ENCODE data around the gene BCAS3.

The BCAS3 gene

GRCh38 chr17:60656499-60656898 lies 21.2 kb upstream of the BCAS3 start:
- no peaks in the 10 kb centered on the region for H4K20me1 ChIP-seq (ENCODE audit: control insufficient read depth, insufficient read depth, low read depth, low read length)
- H3K9me3 ChIP-seq (ENCODE audit: control insufficient read depth, insufficient read depth, low read length), result no peaks in the 10 kb centered on the region
- H3K4me3 ChIP-seq (ENCODE audit: low read length), result no peak overlapping the region
- peaks cover 16% of the 10 kb centered on the region for H3K36me3 ChIP-seq (ENCODE audit: control insufficient read depth, low read length)
- no peaks in the 10 kb centered on the region for H3K9me2 ChIP-seq (replicated peaks; ENCODE audit: control insufficient read depth, low read length)
- H3K27me3 ChIP-seq (ENCODE audit: control insufficient read depth, low read length), result no peaks in the 10 kb centered on the region
- no peak overlapping the region for H3K27ac ChIP-seq (ENCODE audit: low read depth, low read length)
- H3K79me2 ChIP-seq (ENCODE audit: control insufficient read depth, low read length), result peaks cover 39% of the 10 kb centered on the region
- TF ChIP-seq EZH2phosphoT487 (IDR thresholded peaks at IDR 0.05; ENCODE audit: borderline replicate concordance, low read length) (no peak), CTCF (IDR thresholded peaks at IDR 0.05; ENCODE audit: low read depth, low read length, poor library complexity, severe bottlenecking) (no peak)
- H3F3A ChIP-seq (ENCODE audit: control insufficient read depth, insufficient read depth), result 0 out of 2 replicates have a peak, but pooled peaks cover 7% of the 10 kb centered on the region
- H3K4me1 ChIP-seq (ENCODE audit: control insufficient read depth, low read length), result peaks cover 19% of the 10 kb centered on the region
- H3K4me2 ChIP-seq (ENCODE audit: low read length), result no peak overlapping the region

- Histone ChIP-seq H3K9me2 (replicated peaks; ENCODE audit: control insufficient read depth, low read length) (no peaks in the 10 kb centered on the region), H3K79me2 (ENCODE audit: control insufficient read depth, low read length) (peaks cover 13% of the 10 kb centered on the region), H3K36me3 (ENCODE audit: control insufficient read depth, low read length) (peaks cover 26% of the 10 kb centered on the region), H3K27me3 (ENCODE audit: control insufficient read depth, low read length) (no peaks in the 10 kb centered on the region), H3K4me3 (ENCODE audit: low read length) (no peak overlapping the region), H3F3A (ENCODE audit: control insufficient read depth, insufficient read depth) (no peaks in the 10 kb centered on the region), H3K27ac (ENCODE audit: low read depth, low read length) (no peak overlapping the region), H4K20me1 (ENCODE audit: control insufficient read depth, insufficient read depth, low read depth, low read length) (no peaks in the 10 kb centered on the region), H3K4me1 (ENCODE audit: control insufficient read depth, low read length) (no peaks in the 10 kb centered on the region), H3K4me2 (ENCODE audit: low read length) (no peak overlapping the region), H3K9me3 (ENCODE audit: control insufficient read depth, insufficient read depth, low read length) (no peaks in the 10 kb centered on the region)
- no peak for TF ChIP-seq CTCF (IDR thresholded peaks at IDR 0.05; ENCODE audit: low read depth, low read length, poor library complexity, severe bottlenecking)
Observed at GRCh38 chr17:60659156-60659555, 18.5 kb upstream of the BCAS3 start.

- TF ChIP-seq CTCF (IDR thresholded peaks at IDR 0.05; ENCODE audit: low read depth, low read length, poor library complexity, severe bottlenecking) (no peak), EZH2phosphoT487 (IDR thresholded peaks at IDR 0.05; ENCODE audit: borderline replicate concordance, low read length) (no peak)
- H3K4me1 ChIP-seq (ENCODE audit: control insufficient read depth, low read length), result no peaks in the 10 kb centered on the region
- H3K79me2 ChIP-seq (ENCODE audit: control insufficient read depth, low read length), result 0 out of 2 replicates have a peak, but pooled peaks cover 1% of the 10 kb centered on the region
- peaks cover 25% of the 10 kb centered on the region for H3K36me3 ChIP-seq (ENCODE audit: control insufficient read depth, low read length)
- no peaks in the 10 kb centered on the region for H3K27me3 ChIP-seq (ENCODE audit: control insufficient read depth, low read length)
- no peak overlapping the region for H3K4me2 ChIP-seq (ENCODE audit: low read length)
- no peak overlapping the region for H3K4me3 ChIP-seq (ENCODE audit: low read length)
- no peaks in the 10 kb centered on the region for H3K9me3 ChIP-seq (ENCODE audit: control insufficient read depth, insufficient read depth, low read length)
- H3K9me2 ChIP-seq (replicated peaks; ENCODE audit: control insufficient read depth, low read length), result no peaks in the 10 kb centered on the region
- H4K20me1 ChIP-seq (ENCODE audit: control insufficient read depth, insufficient read depth, low read depth, low read length), result no peaks in the 10 kb centered on the region
- H3K27ac ChIP-seq (ENCODE audit: low read depth, low read length), result no peak overlapping the region
- no peaks in the 10 kb centered on the region for H3F3A ChIP-seq (ENCODE audit: control insufficient read depth, insufficient read depth)
Observed at GRCh38 chr17:60661489-60661888, 16.2 kb upstream of the BCAS3 start.

GRCh38 chr17:60664022-60664421 lies 13.6 kb upstream of the BCAS3 start:
- Histone ChIP-seq H3K36me3 (ENCODE audit: control insufficient read depth, low read length) (peaks cover 13% of the 10 kb centered on the region), H3K4me1 (ENCODE audit: control insufficient read depth, low read length) (no peaks in the 10 kb centered on the region), H3K9me3 (ENCODE audit: control insufficient read depth, insufficient read depth, low read length) (no peaks in the 10 kb centered on the region)

More at GRCh38 chr17:60664022-60664421, 13.6 kb upstream of the BCAS3 start:
- TF ChIP-seq CTCF (IDR thresholded peaks at IDR 0.05; ENCODE audit: low read depth, low read length, poor library complexity, severe bottlenecking), result no peak
- TF ChIP-seq EZH2phosphoT487 (IDR thresholded peaks at IDR 0.05; ENCODE audit: borderline replicate concordance, low read length), result no peak
- no peaks in the 10 kb centered on the region for H3K79me2 ChIP-seq (ENCODE audit: control insufficient read depth, low read length)
- H3K4me2 ChIP-seq (ENCODE audit: low read length), result no peak overlapping the region
- no peaks in the 10 kb centered on the region for H4K20me1 ChIP-seq (ENCODE audit: control insufficient read depth, insufficient read depth, low read depth, low read length)
- no peaks in the 10 kb centered on the region for H3F3A ChIP-seq (ENCODE audit: control insufficient read depth, insufficient read depth)
- H3K4me3 ChIP-seq (ENCODE audit: low read length), result no peak overlapping the region
- H3K27ac ChIP-seq (ENCODE audit: low read depth, low read length), result no peak overlapping the region
- no peaks in the 10 kb centered on the region for H3K27me3 ChIP-seq (ENCODE audit: control insufficient read depth, low read length)
- no peaks in the 10 kb centered on the region for H3K9me2 ChIP-seq (replicated peaks; ENCODE audit: control insufficient read depth, low read length)

Measured in DOHH2 (cell line).